ENCODE data around the gene PPP6R2. TPM values are rescaled to one million over a fixed set of nuclear protein-coding genes. Genes with fewer than 3 reads are reported as not detected.
A peak's percentile ranks its signal among the peaks of the same experiment; 100 is the strongest.

Gene PPP6R2
- total RNA-seq, 1 donor from 2014 or later: 32.6 TPM

DNA sequence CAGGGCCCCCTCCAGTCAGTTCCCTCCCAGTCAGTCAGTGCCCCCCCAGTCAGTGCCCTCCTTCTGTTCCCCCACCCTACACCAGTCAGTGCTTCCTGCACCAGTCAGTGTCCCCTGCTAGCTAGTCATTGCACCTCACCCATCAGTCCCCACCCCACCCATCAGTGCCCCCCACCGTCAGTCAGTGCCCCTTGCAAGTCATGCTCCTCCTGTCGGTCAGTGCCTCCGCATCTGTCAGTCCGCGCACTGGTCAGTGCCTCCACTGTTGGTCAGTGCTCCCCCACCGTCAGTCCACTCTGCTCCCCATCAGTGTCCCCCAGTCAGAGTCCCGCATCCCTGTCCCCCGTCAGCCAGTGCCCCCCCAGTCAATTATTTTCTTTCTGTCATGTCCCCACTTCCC is 3.3 kb downstream of the PPP6R2 start:
- TF ChIP-seq, protein P1, sequence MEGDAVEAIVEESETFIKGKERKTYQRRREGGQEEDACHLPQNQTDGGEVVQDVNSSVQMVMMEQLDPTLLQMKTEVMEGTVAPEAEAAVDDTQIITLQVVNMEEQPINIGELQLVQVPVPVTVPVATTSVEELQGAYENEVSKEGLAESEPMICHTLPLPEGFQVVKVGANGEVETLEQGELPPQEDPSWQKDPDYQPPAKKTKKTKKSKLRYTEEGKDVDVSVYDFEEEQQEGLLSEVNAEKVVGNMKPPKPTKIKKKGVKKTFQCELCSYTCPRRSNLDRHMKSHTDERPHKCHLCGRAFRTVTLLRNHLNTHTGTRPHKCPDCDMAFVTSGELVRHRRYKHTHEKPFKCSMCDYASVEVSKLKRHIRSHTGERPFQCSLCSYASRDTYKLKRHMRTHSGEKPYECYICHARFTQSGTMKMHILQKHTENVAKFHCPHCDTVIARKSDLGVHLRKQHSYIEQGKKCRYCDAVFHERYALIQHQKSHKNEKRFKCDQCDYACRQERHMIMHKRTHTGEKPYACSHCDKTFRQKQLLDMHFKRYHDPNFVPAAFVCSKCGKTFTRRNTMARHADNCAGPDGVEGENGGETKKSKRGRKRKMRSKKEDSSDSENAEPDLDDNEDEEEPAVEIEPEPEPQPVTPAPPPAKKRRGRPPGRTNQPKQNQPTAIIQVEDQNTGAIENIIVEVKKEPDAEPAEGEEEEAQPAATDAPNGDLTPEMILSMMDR (IDR thresholded peaks at IDR 0.05): peak; percentile 10
- no peak for TF ChIP-seq EZH2phosphoT487 (IDR thresholded peaks at IDR 0.05)
- H3K4me3 Mint-ChIP-seq: peak overlapping the region; percentile 63
- H2AFZ ChIP-seq (replicated peaks): no peak overlapping the region
- peaks cover 7% of the 10 kb centered on the region for H3K4me1 Mint-ChIP-seq
- H4K20me1 ChIP-seq (ENCODE audit: low read depth): peaks cover 31% of the 10 kb centered on the region
- H3K79me2 ChIP-seq (ENCODE audit: low read depth): peaks cover 37% of the 10 kb centered on the region
- no peak overlapping the region for H3K27ac ChIP-seq
- H3K4me1 ChIP-seq: no peaks in the 10 kb centered on the region
- peak; percentile 37 for DNase-seq (ENCODE audit: low spot score)
- no peak overlapping the region for H3K9ac ChIP-seq
- peaks cover 13% of the 10 kb centered on the region for H3F3A ChIP-seq (ENCODE audit: low read depth)
- H3K27me3 Mint-ChIP-seq (ENCODE audit: insufficient read depth, low read depth): no peaks in the 10 kb centered on the region
- H3K27ac Mint-ChIP-seq: no peak overlapping the region
- H3K27me3 ChIP-seq: peaks cover under 1% of the 10 kb centered on the region
- no peaks in the 10 kb centered on the region for H3K9me3 Mint-ChIP-seq
- H3K4me3 ChIP-seq: no peak overlapping the region
- H3K36me3 Mint-ChIP-seq: peaks cover 2% of the 10 kb centered on the region
- no peak overlapping the region for H3K4me2 ChIP-seq
- no peaks in the 10 kb centered on the region for H3K9me3 ChIP-seq (ENCODE audit: low read depth)
- H3K36me3 ChIP-seq: no peaks in the 10 kb centered on the region

DNA sequence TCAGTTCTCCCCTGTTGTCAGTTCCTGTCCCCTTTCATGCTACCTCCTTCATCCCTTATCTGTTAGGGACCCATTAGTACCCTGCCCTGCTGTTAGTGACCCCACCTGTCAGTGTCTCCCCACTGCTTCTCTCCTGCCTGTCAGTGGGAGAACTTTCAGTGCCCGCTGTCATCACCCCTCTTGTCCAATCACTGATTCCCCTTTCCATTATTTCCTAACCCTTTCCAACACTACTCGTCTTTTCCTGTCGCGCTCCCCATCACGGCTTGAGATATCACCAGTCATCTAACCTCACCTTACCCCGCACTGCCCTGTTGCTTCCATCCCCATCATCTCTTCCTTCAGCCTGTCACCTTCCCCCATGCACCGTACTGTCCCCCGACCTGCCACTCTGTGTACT is 4.0 kb downstream of the PPP6R2 start:
- Histone ChIP-seq H3K79me2 (ENCODE audit: low read depth) (peaks cover 43% of the 10 kb centered on the region), H4K20me1 (ENCODE audit: low read depth) (peaks cover 34% of the 10 kb centered on the region), H3K4me1 (no peaks in the 10 kb centered on the region), H3K27me3 (no peaks in the 10 kb centered on the region), H3K9ac (no peak overlapping the region), H3K27ac (no peak overlapping the region), H3K36me3 (no peaks in the 10 kb centered on the region), H3K4me2 (no peak overlapping the region), H2AFZ (replicated peaks) (no peak overlapping the region), H3K9me3 (ENCODE audit: low read depth) (no peaks in the 10 kb centered on the region), H3K4me3 (no peak overlapping the region), H3F3A (ENCODE audit: low read depth) (peaks cover 8% of the 10 kb centered on the region)
- Mint-ChIP-seq H3K4me3 (no peak overlapping the region), H3K36me3 (peaks cover 2% of the 10 kb centered on the region), H3K9me3 (no peaks in the 10 kb centered on the region), H3K27me3 (ENCODE audit: insufficient read depth, low read depth) (no peaks in the 10 kb centered on the region), H3K4me1 (peaks cover 7% of the 10 kb centered on the region), H3K27ac (no peak overlapping the region)
- TF ChIP-seq EZH2 (IDR thresholded peaks at IDR 0.05) (no peak), EZH2phosphoT487 (IDR thresholded peaks at IDR 0.05) (no peak)
- TF ChIP-seq, protein P1 (IDR thresholded peaks at IDR 0.05): no peak
- DNase-seq (ENCODE audit: low spot score): no peak

DNA sequence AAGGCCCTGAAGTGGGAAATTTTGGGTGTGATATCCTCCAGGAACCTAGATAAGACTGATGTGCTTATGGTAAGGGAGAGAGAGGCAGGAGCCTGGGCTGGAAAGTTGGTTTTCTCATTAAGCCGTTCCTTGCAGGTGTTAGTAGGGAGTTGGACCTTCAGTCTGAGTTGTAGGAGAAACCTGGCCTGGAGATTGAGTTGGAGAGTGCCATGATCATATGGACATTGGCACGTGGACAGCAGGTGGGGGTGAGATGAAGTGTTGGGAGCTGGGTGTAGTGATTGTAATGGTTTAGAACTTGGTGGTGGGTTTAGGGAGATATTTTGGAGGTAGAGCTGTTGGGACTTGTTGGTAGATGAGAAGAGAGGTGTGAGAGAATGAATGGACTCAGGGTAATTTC is 4.9 kb downstream of the PPP6R2 start:
- Histone ChIP-seq H3K4me2 (no peak overlapping the region), H3K4me3 (no peak overlapping the region), H3K36me3 (no peaks in the 10 kb centered on the region), H3K9ac (no peak overlapping the region), H3K79me2 (ENCODE audit: low read depth) (peaks cover 51% of the 10 kb centered on the region), H3K27ac (no peak overlapping the region), H3K27me3 (no peaks in the 10 kb centered on the region), H3K4me1 (no peaks in the 10 kb centered on the region), H4K20me1 (ENCODE audit: low read depth) (peaks cover 43% of the 10 kb centered on the region), H3K9me3 (ENCODE audit: low read depth) (no peaks in the 10 kb centered on the region), H3F3A (ENCODE audit: low read depth) (no peaks in the 10 kb centered on the region), H2AFZ (replicated peaks) (no peak overlapping the region)
- no peak for DNase-seq (ENCODE audit: low spot score)
- Mint-ChIP-seq H3K27ac (no peak overlapping the region), H3K4me1 (peaks cover 4% of the 10 kb centered on the region), H3K27me3 (ENCODE audit: insufficient read depth, low read depth) (no peaks in the 10 kb centered on the region), H3K36me3 (peaks cover 3% of the 10 kb centered on the region), H3K9me3 (no peaks in the 10 kb centered on the region), H3K4me3 (no peak overlapping the region)
- TF ChIP-seq EZH2 (IDR thresholded peaks at IDR 0.05) (no peak), EZH2phosphoT487 (IDR thresholded peaks at IDR 0.05) (no peak)
- TF ChIP-seq, protein P1 (IDR thresholded peaks at IDR 0.05): no peak
